Limb (tissue), 2 donors: ENCODE measurements around the gene CPT1A.

Experiments
- DNase-seq, 2 donors: peaks; one replicate each; pipeline ENCODE4 v3.0.0-alpha.2; 2016; ENCODE audit errors: extremely low spot score in 2 of 2

The CPT1A gene

DNA sequence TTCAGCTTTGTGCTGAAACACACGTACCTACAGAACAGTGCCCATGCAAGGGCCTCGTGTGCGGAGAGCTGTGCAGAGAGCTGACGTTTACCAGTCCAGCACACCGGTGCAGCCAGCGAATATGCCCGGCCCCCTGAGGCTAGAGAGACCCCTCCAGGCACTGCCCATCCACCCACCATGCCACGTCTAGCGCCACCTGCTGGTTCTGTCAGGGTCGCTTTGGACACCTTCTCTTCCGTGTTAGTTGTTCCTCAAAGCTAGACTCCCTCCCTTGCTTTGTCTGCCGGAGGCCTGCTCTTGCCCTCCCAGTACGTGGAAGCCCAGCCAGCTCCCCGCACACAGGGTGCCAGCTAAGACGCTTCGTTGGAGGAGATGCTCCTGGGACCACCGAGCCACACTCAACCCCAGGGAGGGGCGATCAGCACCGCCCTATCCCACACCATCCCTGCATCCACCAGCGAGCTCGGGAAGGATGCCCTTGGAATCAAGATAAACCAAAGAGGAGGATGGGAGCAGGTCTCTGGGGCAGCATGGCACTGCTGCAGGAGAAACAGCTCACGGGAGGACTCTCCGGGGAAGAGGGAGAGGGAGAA lies 43.4 kb downstream of the CPT1A start:
- DNase-seq = no peak

DNA sequence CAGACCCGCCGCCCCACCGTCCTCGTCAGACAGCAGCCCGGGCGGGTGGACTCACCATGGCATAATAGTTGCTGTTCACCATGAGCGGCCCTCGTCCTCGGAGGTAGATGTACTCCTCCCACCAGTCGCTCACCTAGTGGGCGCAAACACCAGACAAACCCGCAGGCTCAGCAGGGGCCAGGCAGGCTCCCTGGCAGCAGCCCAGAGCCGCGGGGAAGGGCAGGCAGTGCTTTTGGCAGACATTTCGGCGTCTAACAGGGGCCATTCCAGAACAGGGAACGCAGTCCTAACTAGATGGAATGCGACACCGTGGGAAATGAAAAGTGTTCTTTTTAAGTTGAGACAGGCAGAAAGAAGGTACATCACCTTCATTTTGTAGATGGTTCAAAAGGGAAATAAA lies 44.9 kb downstream of the CPT1A start:
- DNase-seq = no peak

DNA sequence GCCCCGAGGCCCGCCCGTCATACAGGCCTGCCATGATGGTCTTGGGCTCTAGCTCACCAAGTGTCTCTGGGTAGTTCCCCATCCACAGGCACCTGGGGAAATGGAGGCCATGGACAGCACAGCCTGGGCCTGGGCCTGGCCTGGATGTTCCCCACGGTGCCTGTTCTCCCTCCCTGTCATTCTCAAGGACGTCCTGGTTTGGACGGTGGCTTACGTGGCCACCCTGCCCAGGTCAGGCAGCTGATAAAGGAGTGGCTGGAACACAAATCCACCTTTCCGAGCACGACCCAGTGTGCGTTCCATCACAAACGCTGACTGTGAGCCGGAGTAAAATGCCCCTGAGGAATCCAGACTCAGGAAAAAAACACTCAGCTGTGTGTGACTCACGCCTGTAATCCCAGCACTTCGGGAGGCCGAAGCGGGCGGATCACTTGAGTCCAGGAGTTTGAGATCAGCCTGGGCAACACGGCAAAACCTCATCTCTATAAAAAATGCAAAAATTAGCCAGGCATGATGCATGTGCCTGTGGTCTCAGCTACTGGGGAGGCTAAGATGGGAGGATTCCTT lies 49.2 kb downstream of the CPT1A start:
- DNase-seq = no peak

DNA sequence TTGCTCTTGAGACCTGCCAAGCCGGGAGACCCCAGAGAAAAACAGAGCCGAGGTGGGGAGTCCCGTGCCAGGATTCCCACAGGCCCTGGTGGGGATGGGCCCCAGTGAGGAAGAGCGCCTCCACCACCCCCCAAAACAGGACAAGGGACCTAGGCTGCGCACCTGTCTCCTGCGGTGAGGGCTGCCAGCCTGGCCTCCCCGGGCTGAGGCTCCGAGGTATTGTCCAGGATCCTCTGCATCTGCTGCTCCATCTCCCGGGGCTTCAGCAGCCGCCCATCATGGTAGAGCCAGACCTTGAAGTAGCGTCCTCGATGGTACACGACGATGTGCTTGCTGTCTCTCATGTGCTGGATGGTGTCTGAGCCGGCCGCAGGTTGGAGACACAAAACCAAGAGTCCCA lies 57.1 kb downstream of the CPT1A start:
- no peak for DNase-seq

DNA sequence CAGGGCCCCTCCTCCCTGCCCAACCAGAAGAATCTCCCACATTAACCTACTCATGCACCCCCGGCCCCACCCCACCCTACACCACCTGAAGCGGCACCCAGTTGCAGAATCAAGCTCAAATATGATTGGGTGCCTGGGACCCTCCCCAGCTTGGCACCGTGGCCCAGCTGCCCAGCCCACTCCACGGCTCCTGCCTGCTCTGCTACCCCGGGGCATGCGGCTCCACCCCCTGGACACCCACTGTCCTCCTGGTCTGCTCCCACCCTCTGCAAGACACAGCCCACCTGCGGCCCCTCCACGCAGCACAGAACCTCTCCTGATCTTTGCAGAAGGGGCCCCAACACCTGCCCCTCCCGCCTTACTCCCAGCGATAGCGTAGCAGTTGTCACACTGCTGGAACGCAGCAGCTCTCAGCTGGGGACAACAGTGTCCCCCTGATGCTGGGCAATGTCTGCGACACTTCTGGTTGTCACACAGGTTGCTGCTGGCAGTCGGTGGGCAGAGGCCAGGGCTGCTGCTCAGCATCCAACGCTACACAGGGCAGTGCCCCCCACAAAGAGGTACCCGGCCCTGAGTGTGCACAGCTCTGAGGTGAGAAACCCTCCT lies 58.4 kb downstream of the CPT1A start:
- DNase-seq = no peak

- DNase-seq = no peak
These were observed 59.0 kb downstream of the CPT1A start for GRCh38 chr11:68782711-68783110.

- no peak for DNase-seq
These were observed 60.9 kb downstream of the CPT1A start for GRCh38 chr11:68780829-68781228.

DNA sequence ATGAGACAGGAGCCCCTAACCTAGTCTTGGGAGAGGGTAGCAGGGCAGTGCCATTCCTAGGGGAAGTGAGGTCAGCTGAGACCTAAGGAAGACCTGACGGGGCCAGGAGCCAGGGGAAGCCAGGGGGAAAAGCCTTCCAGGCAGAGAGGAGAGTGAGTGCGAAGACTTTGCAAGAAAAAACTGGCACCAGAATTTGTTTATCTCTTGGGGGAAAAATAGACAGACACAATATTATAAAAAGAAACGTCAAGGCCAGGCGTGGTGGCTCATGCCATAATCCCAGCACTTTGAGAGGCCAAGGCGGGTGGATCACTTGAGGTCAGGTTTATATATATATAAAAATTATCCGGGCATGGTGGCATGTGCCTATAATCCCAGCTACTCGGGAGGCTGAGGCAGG lies 63.5 kb downstream of the CPT1A start:
- no peak for DNase-seq

DNA sequence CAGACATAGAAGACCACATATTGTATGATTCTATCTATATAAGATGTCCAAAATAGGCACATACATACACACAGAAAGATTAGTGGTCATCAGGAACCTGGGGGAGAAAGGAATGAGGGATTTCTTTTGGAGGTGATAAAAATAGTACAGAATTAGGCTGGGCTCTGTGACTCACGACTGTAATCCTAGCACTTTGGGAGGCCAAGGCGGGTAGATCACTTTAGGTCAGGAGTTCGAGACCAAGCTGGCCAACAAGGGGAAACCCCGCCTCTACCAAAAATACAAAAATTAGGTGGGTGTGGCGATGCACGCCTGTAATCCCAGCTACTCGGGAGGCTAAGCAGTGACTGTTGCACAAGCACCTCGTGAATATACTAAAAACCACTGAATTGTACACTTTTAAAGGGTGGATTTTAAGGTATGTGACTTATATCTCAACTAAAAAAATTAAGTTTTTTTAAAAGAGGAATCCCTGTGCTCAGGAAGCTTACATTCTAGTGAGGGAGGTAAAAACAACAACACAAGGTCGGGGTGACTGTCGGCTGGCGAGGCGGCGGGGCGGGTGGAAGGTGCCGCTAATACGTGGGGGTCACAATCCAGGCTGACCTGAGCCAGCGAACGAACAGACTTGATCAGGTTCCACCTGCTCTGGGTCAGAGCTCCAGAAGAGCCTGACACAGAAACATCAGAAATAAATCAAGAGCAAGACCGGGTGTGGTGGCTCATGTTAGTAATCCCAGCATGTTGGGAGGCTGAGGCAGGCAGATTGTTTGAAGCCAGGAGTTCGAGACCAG lies 65.1 kb downstream of the CPT1A start:
- no peak for DNase-seq

DNA sequence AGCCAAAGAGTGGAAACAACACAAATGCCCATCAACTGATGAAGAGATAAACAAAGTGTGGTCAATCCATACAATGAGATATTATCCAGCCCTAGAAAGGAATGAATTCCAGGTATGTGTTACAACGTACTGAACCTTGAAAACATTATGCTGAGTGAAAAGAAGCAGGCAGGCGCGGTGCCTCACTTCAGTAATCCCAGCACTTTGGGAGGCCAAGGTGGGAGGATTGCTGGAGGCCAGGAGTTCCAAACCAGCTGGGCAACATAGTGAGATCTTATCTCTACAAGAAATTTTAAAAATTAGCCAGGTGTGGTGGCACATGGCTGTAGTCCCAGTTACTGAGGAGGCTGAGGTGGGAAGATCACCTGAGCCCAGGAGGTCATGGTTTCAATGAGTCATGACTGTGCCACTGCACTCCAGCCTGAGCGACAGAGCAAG lies 65.7 kb downstream of the CPT1A start:
- no peak for DNase-seq

DNA sequence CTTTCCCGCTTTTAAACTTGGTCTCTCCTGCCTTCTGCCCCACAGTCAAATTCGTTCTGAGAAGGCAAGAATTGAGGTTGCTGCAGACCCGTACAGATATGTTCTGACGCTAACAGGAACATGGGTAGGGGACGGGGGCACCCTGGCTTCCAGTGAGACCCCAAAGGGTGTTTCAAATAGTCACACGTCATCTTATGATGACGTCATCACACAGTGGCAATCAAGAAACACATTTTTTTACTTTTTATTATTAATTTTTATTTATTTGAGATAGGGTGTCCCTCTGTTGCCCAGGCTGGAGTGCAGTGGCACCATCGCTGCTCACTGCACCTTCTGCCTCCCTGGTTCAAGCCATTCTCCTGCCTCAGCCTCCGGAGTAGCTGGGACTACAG lies 67.5 kb downstream of the CPT1A start:
- no peak for DNase-seq

GRCh38 chr11:68773521-68774193 lies 68.1 kb downstream of the CPT1A start:
- DNase-seq = peak in 1 of 2 donors; percentile 8

DNA sequence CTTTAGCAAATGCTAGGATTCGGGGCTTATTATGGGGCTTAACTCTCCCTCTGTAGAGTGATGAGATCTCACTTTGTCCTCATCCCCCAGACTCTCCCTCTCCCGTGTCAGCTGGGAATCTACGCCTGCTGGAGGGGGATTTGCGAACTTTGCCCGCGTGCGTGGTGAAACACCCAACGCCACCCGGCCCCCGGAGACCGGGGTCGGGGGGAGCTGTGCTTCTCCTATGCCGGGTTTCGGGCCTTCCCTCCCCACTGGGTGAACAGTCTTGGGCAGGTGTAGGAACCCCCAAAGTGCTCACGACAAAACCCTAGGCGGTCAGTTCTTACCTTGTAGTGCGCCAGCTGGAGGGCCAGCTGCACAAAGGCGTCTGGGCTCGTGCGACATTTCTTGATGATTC lies 68.8 kb downstream of the CPT1A start:
- no peak for DNase-seq

- no peak for DNase-seq
These were observed 70.9 kb downstream of the CPT1A start for GRCh38 chr11:68770781-68771180.

GRCh38 chr11:68767672-68768071 lies 74.0 kb downstream of the CPT1A start:
- no peak for DNase-seq

DNA sequence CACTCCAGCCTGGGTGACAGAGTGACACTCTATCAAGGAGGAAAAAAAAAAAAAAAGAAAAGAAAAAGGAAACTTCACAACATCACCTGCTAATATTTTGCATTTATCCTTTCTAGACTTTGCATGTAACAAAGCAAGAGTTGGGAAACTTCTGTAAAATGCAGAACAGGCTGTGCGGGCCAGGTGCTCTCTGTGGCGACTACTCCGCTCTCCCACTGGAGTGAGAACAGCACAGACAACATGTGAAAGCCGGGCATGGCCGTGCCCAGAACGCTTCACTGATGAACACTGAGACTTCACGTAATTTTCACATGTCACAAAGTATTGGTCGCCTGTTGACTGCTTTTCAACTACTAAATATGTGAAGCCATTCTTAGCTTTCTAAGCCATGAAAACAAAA lies 74.9 kb downstream of the CPT1A start:
- no peak for DNase-seq

DNA sequence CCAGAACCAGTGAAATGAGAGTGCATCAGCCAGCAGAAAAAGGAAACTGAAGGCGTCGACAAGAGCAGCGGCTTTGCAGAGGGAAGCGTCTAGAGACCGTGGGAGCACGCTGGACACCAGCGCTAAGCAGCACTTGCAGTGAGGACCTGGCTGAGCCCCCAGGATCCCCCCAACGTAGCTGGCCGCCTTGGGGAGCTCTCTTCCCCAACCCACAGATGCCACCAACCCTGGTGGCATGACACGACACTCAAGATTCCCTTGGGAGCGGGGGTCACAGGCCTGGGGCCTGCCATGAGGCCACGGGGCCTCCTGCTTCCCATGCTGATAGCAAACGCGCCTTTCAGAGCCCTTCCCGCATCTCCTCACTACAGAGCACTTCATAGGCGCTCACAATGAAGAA lies 77.0 kb downstream of the CPT1A start:
- no peak for DNase-seq

DNA sequence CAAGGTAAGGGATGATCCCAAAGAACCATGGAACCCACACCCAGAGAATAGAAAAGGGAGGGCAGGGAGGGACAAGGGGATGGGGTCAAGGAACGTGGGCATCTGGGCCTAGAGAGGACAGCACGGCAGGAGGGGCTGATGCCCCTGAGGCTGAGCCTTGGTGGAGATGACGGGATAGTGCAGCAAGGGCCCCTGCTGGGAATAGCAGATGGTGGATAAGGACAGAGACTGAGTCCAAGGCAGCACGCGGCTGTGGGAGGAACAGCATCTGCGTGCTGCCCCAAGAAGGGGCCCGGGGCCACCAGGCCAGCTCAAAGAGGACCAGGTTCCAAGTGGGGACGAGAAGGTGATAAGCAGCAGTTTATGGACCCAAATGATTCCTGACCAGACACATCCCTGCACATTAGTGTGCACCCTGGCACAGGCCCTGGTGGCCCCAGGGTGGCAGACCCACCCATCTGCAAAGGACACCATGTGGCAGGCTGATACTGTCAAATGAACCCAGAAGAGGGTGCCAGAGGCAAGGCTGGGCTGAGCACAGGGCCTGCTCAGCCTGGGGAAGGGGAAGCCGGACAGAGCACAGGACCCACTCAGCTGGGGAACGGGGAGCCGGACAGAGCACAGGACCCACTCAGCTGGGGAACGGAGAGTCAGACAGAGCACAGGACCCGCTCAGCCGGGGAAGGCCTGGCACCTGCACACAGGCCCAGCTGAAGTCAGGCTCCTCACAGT lies 77.6 kb downstream of the CPT1A start:
- no peak for DNase-seq

DNA sequence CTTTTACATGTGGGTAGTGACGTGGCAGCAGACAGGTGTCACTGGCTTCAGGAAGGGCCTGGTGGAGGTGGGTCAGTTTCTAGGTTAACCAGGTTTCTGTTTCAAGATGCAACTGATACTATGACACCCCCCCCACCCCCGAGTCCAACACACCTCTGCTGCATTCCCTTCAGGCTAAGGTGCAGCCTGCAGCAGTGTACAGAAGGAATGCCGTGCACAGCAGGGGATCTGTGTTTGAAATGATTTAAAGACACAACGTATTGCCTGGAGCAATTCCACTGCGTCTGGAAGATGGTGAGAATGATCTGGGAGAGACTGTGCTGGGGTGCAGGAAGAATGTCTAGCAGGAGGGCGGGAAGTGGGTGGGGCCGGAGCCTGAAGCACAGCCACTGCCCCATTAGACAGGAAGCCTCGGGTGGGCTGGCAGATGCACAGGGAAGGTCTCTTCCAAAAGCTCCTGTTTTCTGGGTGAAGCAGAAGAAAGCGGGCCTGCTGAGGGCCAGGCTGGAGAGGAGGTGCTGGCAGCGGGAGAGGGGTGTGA lies 78.5 kb downstream of the CPT1A start:
- no peak for DNase-seq

DNA sequence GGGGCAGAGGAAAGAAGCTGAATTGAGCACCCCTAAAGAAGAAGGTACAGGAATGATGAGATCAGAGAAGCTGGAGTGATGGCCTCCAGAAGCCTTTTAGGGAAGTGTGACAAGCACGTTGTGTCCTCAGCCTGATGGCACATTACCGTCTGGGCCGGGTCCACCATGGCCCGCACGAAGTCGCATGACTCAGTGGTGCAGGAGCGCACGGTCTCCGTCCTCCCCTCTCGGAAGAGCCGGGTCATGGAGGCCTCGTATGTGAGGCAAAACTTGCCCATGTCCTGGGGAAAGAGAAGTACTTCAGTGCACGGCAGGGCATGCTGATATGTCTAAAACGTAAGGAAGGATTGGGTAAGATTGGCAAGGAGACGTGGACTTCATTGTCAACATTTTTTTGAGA lies 79.2 kb downstream of the CPT1A start:
- DNase-seq = no peak

- DNase-seq = no peak
These were observed 79.9 kb downstream of the CPT1A start for GRCh38 chr11:68761801-68762200.
